Measurements from ENCODE around the gene TEN1. TPM values are rescaled to one million over a fixed set of nuclear protein-coding genes. Genes with fewer than 3 reads are reported as not detected.

The TEN1 gene
- total and polyA plus RNA-seq, 9 of the 15 experiments (the other 6 are each of a cell fraction or from before 2014, with no cell fraction given) = 1.3 to 25.7 (median 10.1) TPM

- TF ChIP-seq CHD7 (IDR thresholded peaks at IDR 0.05; ENCODE audit: low read depth, low read length) = no peak
- no peak for TF ChIP-seq NR1H2 (CRISPR knock-in tag; IDR thresholded peaks at IDR 0.05)
- TF ChIP-seq GATA2 (CRISPR knock-in tag; IDR thresholded peaks at IDR 0.05) = no peak
- no peak for TF ChIP-seq SMARCA4 (IDR thresholded peaks at IDR 0.05)
- TF ChIP-seq ARHGAP35 (IDR thresholded peaks at IDR 0.05; ENCODE audit: partially characterized antibody) = no peak
- TF ChIP-seq ZZZ3 (IDR thresholded peaks at IDR 0.05) = no peak
- no peak for TF ChIP-seq TFAM (CRISPR knock-in tag; conservative IDR thresholded peaks at IDR 0.05)
- no peak for TF ChIP-seq MITF (IDR thresholded peaks at IDR 0.05)
Observed at GRCh38 chr17:75941442-75941819, 37.6 kb upstream of the TEN1 start (continued).
